SK-N-SH (cell line): ENCODE measurements around the gene HBQ1. TPM values are rescaled to one million over a fixed set of nuclear protein-coding genes. Genes with fewer than 3 reads are reported as not detected.
"Not testable (repeated sequence)": the region's sequence is repeated elsewhere in the genome, so short reads cannot be mapped to it uniquely, and the experiment has no call there.

Source experiments
- CTCF ChIA-PET: fragments of 300-600, 350-600 bp; formaldehyde crosslinking; extraction: SDS; loops from one replicate; lab custom pipeline; 2021; lab: Yijun Ruan, JAX
- POLR2A ChIA-PET: fragments of 350-600 bp; sonication (Branson Sonifier 250); formaldehyde crosslinking; extraction: SDS; loops from one replicate; lab custom pipeline; 2020; ENCODE audit warnings: antibody characterized with exemption, inconsistent platforms; lab: Yijun Ruan, JAX
- DNase-seq: peaks from one replicate; pipeline ENCODE4 v3.0.0; 2012
- H2AFZ ChIP-seq: fragments of 200-600 bp; sonication (generic); 2 replicates; pipeline ENCODE4 v1.8.1; 2016; ENCODE audit warnings: antibody characterized with exemption, mild to moderate bottlenecking, low read depth
- H3F3A ChIP-seq: fragments of 200-600 bp; sonication (generic); replicated peaks from 2 replicates; pipeline ENCODE3; 2016; ENCODE audit warnings: antibody characterized with exemption, mild to moderate bottlenecking; ENCODE audit not compliant: insufficient read depth
- H3K27ac ChIP-seq, 2 experiments: fragments of 200-500 bp in 1 of 2; fragments of 200-600 bp in 1 of 2; sonication (Bioruptor generic) in 1 of 2; sonication (generic), shearing (Covaris generic) in 1 of 2; 2 replicates each; pipeline versions ENCODE4 v1.5.1 to v1.6.1; 2014 to 2016; ENCODE audit warnings: low read depth in 2 of 2, inconsistent platforms in 1 of 2, low read length in 1 of 2, mild to moderate bottlenecking in 1 of 2, mixed read lengths in 1 of 2
- H3K27me3 ChIP-seq: fragments of 200-600 bp; sonication (generic), shearing (Covaris generic); 2 replicates; pipeline ENCODE4 v1.6.1; 2016; ENCODE audit warnings: mixed run types; ENCODE audit not compliant: insufficient read depth
- H3K36me3 ChIP-seq, 2 experiments: fragments of 200-500 bp in 1 of 2; fragments of 200-600 bp in 1 of 2; sonication (Bioruptor generic) in 1 of 2; sonication (generic) in 1 of 2; replicated peaks in 1 of 2; 2 replicates each; pipeline versions ENCODE3 to v1.5.1; 2014 to 2016; ENCODE audit warnings: low read length in 1 of 2, mild to moderate bottlenecking in 1 of 2; ENCODE audit not compliant: insufficient read depth in 2 of 2, control insufficient read depth in 1 of 2
- H3K4me1 ChIP-seq, 2 experiments: fragments of 200-500 bp in 1 of 2; fragments of 200-600 bp in 1 of 2; sonication (Bioruptor generic) in 1 of 2; sonication (generic), shearing (Covaris generic) in 1 of 2; 2 replicates each; pipeline versions ENCODE4 v1.5.1 to v1.6.1; 2014 to 2016; ENCODE audit warnings: low read depth in 1 of 2, low read length in 1 of 2, mixed run types in 1 of 2; ENCODE audit not compliant: insufficient read depth in 2 of 2, control insufficient read depth in 1 of 2
- H3K4me2 ChIP-seq: fragments of 200-600 bp; sonication (generic), shearing (Covaris generic); 2 replicates; pipeline ENCODE4 v1.6.1; 2017; ENCODE audit warnings: mixed run types
- H3K4me3 ChIP-seq, 2 experiments: fragments of 200-500 bp in 1 of 2; fragments of 200-600 bp in 1 of 2; sonication (Bioruptor generic) in 1 of 2; sonication (generic), shearing (Covaris generic) in 1 of 2; 2 replicates each; pipeline versions ENCODE4 v1.5.1 to v1.8.1; 2014 to 2016; ENCODE audit warnings: low read depth in 2 of 2, inconsistent platforms in 1 of 2, low read length in 1 of 2, mild to moderate bottlenecking in 1 of 2, mixed read lengths in 1 of 2, moderate library complexity in 1 of 2
- H3K79me2 ChIP-seq: fragments of 200-600 bp; sonication (generic); 2 replicates; pipeline ENCODE4 v1.8.1; 2017; ENCODE audit warnings: mild to moderate bottlenecking; ENCODE audit not compliant: insufficient read depth
- H3K9ac ChIP-seq: fragments of 200-600 bp; sonication (generic); 2 replicates; pipeline ENCODE4 v1.6.1; 2017; ENCODE audit warnings: mixed run types
- H3K9me2 ChIP-seq: fragments of 200-600 bp; sonication (generic); 2 replicates; pipeline ENCODE4 v1.6.1; 2017; ENCODE audit warnings: mixed run types
- H3K9me3 ChIP-seq: fragments of 200-600 bp; sonication (generic); 2 replicates; pipeline ENCODE4 v1.6.1; 2017; ENCODE audit warnings: mixed run types, mild to moderate bottlenecking, moderate library complexity
- H4K20me1 ChIP-seq: fragments of 200-600 bp; sonication (generic); 2 replicates; pipeline ENCODE4 v1.6.1; 2017; ENCODE audit warnings: mild to moderate bottlenecking, mixed run types; ENCODE audit not compliant: insufficient read depth
- CHD2 ChIP-seq: fragments of 150-350 bp; IDR thresholded peaks from 2 replicates; pipeline ENCODE4 v1.6.1; 2018; ENCODE audit warnings: low read length; ENCODE audit not compliant: partially characterized antibody
- ELF1 ChIP-seq: IDR thresholded peaks from 2 replicates; pipeline ENCODE4 v1.4.0; 2012
- EP300 ChIP-seq, 2 experiments: IDR thresholded peaks; 2 replicates each; pipeline versions ENCODE4 v1.4.0 to v1.6.1; 2012; ENCODE audit warnings: borderline replicate concordance in 1 of 2, low read depth in 1 of 2, low read length in 1 of 2
- EZH2phosphoT487 ChIP-seq: fragments of 200-600 bp; sonication (generic); IDR thresholded peaks from 2 replicates; pipeline ENCODE4 v1.6.1; 2017; ENCODE audit warnings: low read depth, mixed run types, mild to moderate bottlenecking, antibody characterized with exemption, moderate library complexity, borderline replicate concordance
- FOXJ3 ChIP-seq: sonication (generic); formaldehyde crosslinking; IDR thresholded peaks from 2 replicates; pipeline ENCODE4 v1.5.1; 2020; ENCODE audit warnings: mild to moderate bottlenecking, missing genetic modification reagents
- GABPA ChIP-seq: IDR thresholded peaks from 2 replicates; pipeline ENCODE4 v1.4.0; 2012; ENCODE audit warnings: low read depth, mild to moderate bottlenecking
- GATA2 ChIP-seq: sonication (generic); formaldehyde crosslinking; IDR thresholded peaks from 2 replicates; pipeline ENCODE4 v1.5.0; 2020; ENCODE audit warnings: mild to moderate bottlenecking, missing genetic modification reagents
- JUND ChIP-seq: IDR thresholded peaks from 2 replicates; pipeline ENCODE4 v1.4.0; 2012
- NFIC ChIP-seq: IDR thresholded peaks from 2 replicates; pipeline ENCODE4 v1.4.0; 2012; ENCODE audit warnings: borderline replicate concordance
- NRF1 ChIP-seq: IDR thresholded peaks from 2 replicates; pipeline ENCODE4 v1.6.1; 2012; ENCODE audit warnings: low read depth, mild to moderate bottlenecking, low read length
- POLR2AphosphoS5 ChIP-seq: IDR thresholded peaks from 2 replicates; pipeline ENCODE4 v1.6.1; 2012; ENCODE audit warnings: low read depth, low read length
- RAD21 ChIP-seq: IDR thresholded peaks from 2 replicates; pipeline ENCODE4 v1.6.1; 2012; ENCODE audit warnings: mild to moderate bottlenecking, low read length
- SIN3A ChIP-seq: IDR thresholded peaks from 2 replicates; pipeline ENCODE4 v1.6.1; 2012; ENCODE audit warnings: low read depth, mild to moderate bottlenecking, low read length, moderate library complexity, borderline replicate concordance
- SMC3 ChIP-seq: IDR thresholded peaks from 2 replicates; pipeline ENCODE4 v1.6.1; 2012; ENCODE audit warnings: low read depth, low read length, improper control_type of control experiment
- TCF12 ChIP-seq: IDR thresholded peaks from 2 replicates; pipeline ENCODE4 v1.4.0; 2012
- WGBS: methylation state at CpG from one replicate; pipeline ENCODE4 v1.1.6; 2017; ENCODE audit warnings: low lambda C conversion rate; 5-methylcytosine and 5-hydroxymethylcytosine counted together
- polyA plus RNA-seq, 3 experiments: library from polyadenylated mRNA; depleted of rRNA; stranded (reverse); fragments of >200 nt; gene quantifications; 2 replicates each; pipeline ENCODE4 v1.2.3, GENCODE V29; 2012
- TF ChIP-seq, protein P1 (sequence below): IDR thresholded peaks from 2 replicates; pipeline ENCODE4 v1.4.0; 2012; ENCODE audit warnings: low read depth, borderline replicate concordance
- TF ChIP-seq, protein P2 (sequence below): fragments of 150-350 bp; IDR thresholded peaks from 2 replicates; pipeline ENCODE4 v1.6.1; 2016; ENCODE audit warnings: mild to moderate bottlenecking, low read depth, low read length
- TF ChIP-seq, protein P3 (sequence below): IDR thresholded peaks from 2 replicates; pipeline ENCODE4 v1.4.0; 2012; ENCODE audit warnings: low read depth

The HBQ1 gene
- polyA plus RNA-seq, 1 of the 3 experiments (the other 2 are of a cell fraction): 5.2 TPM

DNA sequence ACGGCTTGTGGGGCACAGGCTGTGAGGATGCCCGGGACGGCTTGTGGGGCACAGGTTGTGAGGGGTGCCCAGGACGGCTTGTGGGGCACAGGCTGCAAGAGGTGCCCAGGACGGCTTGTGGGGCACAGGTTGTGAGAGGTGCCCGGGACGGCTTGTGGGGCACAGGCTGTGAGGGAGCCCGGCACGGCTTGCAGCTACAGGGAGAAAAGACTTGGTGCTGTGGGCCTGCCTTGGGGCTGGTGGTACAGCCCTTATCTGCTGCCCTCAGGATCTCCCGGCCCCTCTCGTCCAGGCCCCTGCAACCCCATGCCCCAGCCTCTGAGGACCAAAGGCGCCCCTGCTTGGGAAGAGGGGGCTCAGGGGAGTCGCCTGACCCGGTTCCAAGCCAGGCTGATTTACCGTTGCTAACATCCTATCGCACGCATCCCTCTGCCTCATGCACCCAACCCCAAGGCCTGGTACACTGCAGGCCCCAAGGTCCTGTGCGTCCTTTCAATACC lies 19.5 kb upstream of the HBQ1 start:
- Histone ChIP-seq H3K9me2 (no peaks in the 10 kb centered on the region), H3K4me3 (no peak overlapping the region), H3K4me2 (no peak overlapping the region), H4K20me1 (peaks cover 4% of the 10 kb centered on the region; the same call in 1 of the 2 replicates), H3K27me3 (peaks cover 7% of the 10 kb centered on the region), H3K36me3 (no peaks in the 10 kb centered on the region), H3K4me1 (peaks cover 0 to 8% of the 10 kb centered on the region in 2 experiments; a peak in 1 of 4 replicates), H3F3A (no peaks in the 10 kb centered on the region), H2AFZ (no peak overlapping the region), H3K27ac (no peak overlapping the region), H3K79me2 (no peaks in the 10 kb centered on the region), H3K9ac (no peak overlapping the region), H3K9me3 (no peaks in the 10 kb centered on the region)
- WGBS: 16% methylated on average over 10 of the region's 18 CpGs
- ChIA-PET CTCF (interaction anchor here (0.6 to 1.2 kb wide), 2 partner anchors 18 to 20 kb away, joined by 4 read pairs; partner anchors contain the start of gene HBQ1), POLR2A (no interaction called here)
- no peak for DNase-seq
- TF ChIP-seq SIN3A (no peak), FOXJ3 (CRISPR knock-in tag) (no peak), TCF12 (no peak), GABPA (no peak), GATA2 (CRISPR knock-in tag) (no peak), SMC3 (no peak), POLR2AphosphoS5 (no peak), ELF1 (no peak), NRF1 (no peak)
- TF ChIP-seq, protein P1, sequence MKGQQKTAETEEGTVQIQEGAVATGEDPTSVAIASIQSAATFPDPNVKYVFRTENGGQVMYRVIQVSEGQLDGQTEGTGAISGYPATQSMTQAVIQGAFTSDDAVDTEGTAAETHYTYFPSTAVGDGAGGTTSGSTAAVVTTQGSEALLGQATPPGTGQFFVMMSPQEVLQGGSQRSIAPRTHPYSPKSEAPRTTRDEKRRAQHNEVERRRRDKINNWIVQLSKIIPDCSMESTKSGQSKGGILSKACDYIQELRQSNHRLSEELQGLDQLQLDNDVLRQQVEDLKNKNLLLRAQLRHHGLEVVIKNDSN: no peak

DNA sequence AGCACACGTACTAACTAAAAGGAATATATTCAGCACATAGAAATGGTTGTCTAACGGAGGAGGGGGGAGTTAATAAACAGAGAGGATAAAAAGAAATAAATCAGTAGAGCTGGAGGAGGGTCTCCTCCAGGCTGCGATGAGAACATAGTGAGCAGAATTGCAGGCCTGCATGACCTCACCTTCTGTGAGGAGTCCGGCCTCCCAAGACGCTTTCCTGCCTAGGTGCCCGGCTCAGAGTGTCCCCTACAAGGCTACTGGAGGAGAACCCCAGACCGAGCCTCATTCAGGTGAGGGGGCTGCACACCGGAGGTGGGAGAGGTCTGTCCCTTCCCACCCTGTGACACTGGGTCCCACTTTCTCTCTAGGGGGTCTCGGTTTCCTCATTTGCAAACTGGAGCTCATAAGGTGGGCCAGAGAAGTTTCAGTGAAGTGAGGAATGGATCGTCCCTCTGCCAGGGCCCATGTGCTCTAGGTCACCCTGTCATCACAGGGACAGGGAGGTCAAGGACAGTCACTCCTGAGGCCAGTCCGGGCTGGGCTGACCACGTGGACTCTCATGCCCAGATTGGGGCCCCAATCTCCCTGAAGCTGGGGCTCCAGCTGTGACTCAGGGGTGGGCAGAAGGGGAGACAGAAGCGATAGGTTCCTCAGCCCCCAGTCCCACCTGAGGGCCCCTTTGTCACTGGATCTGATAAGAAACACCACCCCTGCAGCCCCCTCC lies 17.8 kb upstream of the HBQ1 start:
- CTCF ChIA-PET: interaction anchor here (1.0 kb wide), 1 partner anchor 18 kb away, joined by 7 read pairs; the partner anchor contains the start of gene HBQ1

DNA sequence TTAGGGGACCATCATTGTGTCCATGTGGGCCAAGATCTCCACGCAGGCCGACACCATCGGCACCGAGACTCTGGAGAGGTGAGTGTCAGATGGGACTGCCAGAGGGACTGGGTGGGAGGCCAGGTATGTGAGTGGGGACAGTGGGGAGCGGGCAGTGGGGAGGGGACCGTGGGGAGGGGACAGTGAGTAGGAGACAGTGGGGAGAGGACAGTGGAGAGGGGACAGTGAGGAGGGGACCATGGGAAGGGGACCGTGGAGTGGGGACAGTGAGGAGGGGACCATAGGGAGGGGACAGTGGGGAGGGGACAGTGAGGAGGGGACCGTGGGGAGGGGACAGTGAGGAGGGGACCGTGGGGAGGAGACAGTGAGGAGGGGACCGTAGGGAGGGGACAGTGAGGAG lies 17.1 kb upstream of the HBQ1 start:
- POLR2A ChIA-PET, H2AFZ ChIP-seq, H4K20me1 ChIP-seq, H3K9me2 ChIP-seq, CTCF ChIA-PET, H3K27ac ChIP-seq, H3K4me3 ChIP-seq, H3K79me2 ChIP-seq, H3F3A ChIP-seq, H3K9me3 ChIP-seq, DNase-seq, H3K36me3 ChIP-seq, H3K9ac ChIP-seq, H3K4me2 ChIP-seq: not testable (repeated sequence)
- Histone ChIP-seq H3K27me3 (peaks cover 28% of the 10 kb centered on the region), H3K4me1 (peaks cover 0 to 13% of the 10 kb centered on the region in 2 experiments; a peak in 1 of 4 replicates)
- WGBS: 96% methylated on average over 10 of the region's 10 CpGs

More for the DNA sequence above, 17.8 kb upstream of the HBQ1 start:
- Histone ChIP-seq H3K4me1 (peaks cover 0 to 13% of the 10 kb centered on the region in 2 experiments; a peak in 1 of 4 replicates), H3K9ac (no peak overlapping the region), H3K36me3 (no peaks in the 10 kb centered on the region), H3K27ac (no peak overlapping the region), H3K4me2 (no peak overlapping the region), H2AFZ (no peak overlapping the region), H4K20me1 (peaks cover 4% of the 10 kb centered on the region; the same call in 1 of the 2 replicates), H3K9me3 (no peaks in the 10 kb centered on the region), H3F3A (no peaks in the 10 kb centered on the region), H3K27me3 (peaks cover 24% of the 10 kb centered on the region), H3K9me2 (no peaks in the 10 kb centered on the region), H3K4me3 (no peak overlapping the region), H3K79me2 (no peaks in the 10 kb centered on the region)
- TF ChIP-seq TCF12: no peak
- no peak for TF ChIP-seq JUND
- no peak for TF ChIP-seq FOXJ3 (CRISPR knock-in tag)
- TF ChIP-seq, protein P2, sequence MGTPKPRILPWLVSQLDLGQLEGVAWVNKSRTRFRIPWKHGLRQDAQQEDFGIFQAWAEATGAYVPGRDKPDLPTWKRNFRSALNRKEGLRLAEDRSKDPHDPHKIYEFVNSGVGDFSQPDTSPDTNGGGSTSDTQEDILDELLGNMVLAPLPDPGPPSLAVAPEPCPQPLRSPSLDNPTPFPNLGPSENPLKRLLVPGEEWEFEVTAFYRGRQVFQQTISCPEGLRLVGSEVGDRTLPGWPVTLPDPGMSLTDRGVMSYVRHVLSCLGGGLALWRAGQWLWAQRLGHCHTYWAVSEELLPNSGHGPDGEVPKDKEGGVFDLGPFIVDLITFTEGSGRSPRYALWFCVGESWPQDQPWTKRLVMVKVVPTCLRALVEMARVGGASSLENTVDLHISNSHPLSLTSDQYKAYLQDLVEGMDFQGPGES: no peak
- no peak for TF ChIP-seq EP300 (IDR thresholded peaks at IDR 0.05; ENCODE audit: borderline replicate concordance in 1 of 2, low read depth in 1 of 2, low read length in 1 of 2)
- TF ChIP-seq, protein P3, sequence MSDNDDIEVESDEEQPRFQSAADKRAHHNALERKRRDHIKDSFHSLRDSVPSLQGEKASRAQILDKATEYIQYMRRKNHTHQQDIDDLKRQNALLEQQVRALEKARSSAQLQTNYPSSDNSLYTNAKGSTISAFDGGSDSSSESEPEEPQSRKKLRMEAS: no peak
- TF ChIP-seq RAD21: no peak
- TF ChIP-seq POLR2AphosphoS5: no peak
- TF ChIP-seq NFIC: no peak
- no peak for TF ChIP-seq EZH2phosphoT487
- TF ChIP-seq CHD2: no peak
- POLR2A ChIA-PET: no interaction called here
- DNase-seq: no peak
- WGBS: 96% methylated on average over 12 of the region's 13 CpGs
